GM12878 (cell line): ENCODE data around the gene COL15A1. TPM values are rescaled to one million over a fixed set of nuclear protein-coding genes. Genes with fewer than 3 reads are reported as not detected.

ENCODE experiments used
- ATAC-seq: fragments of 200-7000 bp; cut with Tn5 transposase; 3 replicates; pipeline ENCODE4 v1.9.1; 2020; ENCODE audit warnings: mild to moderate bottlenecking, moderate library complexity
- BruUV-seq: library from RNA; stranded (reverse); fragments of 400-500 nt; replicated peaks from 2 replicates; lab custom pipeline; 2021; lab: Mats Ljungman, UMichigan
- CTCF ChIA-PET: fragments of 300-600 bp; sonication (Branson Sonifier 250); formaldehyde crosslinking; extraction: SDS; loops from one replicate; lab custom pipeline; 2021; ENCODE audit warnings: inconsistent platforms; lab: Yijun Ruan, JAX
- POLR2A ChIA-PET: fragments of 350-600 bp; formaldehyde crosslinking; extraction: SDS; loops from one replicate; lab custom pipeline; 2021; ENCODE audit warnings: inconsistent platforms; lab: Charles Lee
- RAD21 ChIA-PET: fragments of 300-600 bp; sonication (Branson Sonifier 250); formaldehyde crosslinking; loops from one replicate; lab custom pipeline; 2023; ENCODE audit warnings: antibody characterized with exemption; ENCODE audit not compliant: unreplicated experiment; lab: Charles Lee
- SMC1A ChIA-PET: fragments of 300-600 bp; sonication (Branson Sonifier 250); formaldehyde crosslinking; loops from one replicate; lab custom pipeline; 2023; ENCODE audit not compliant: unreplicated experiment, uncharacterized antibody; lab: Charles Lee
- DNase-seq: peaks from one replicate; pipeline ENCODE4 v3.0.0-alpha.2; 2011; ENCODE audit warnings: low read depth, low spot score
- FAIRE-seq: peaks from 3 replicates; lab custom pipeline; 2011; peaks lifted over from hg19 to GRCh38; lab: Jason Lieb, UNC
- H2AFZ ChIP-seq: 2 replicates; pipeline ENCODE4 v1.6.0; 2011; ENCODE audit warnings: low read depth, low read length, control low read depth; ENCODE audit not compliant: control insufficient read depth
- H3K27ac ChIP-seq: 2 replicates; pipeline ENCODE4 v1.5.1; 2011; ENCODE audit warnings: control low read depth; ENCODE audit not compliant: control insufficient read depth, insufficient read depth
- H3K27me3 ChIP-seq, 2 experiments: replicated peaks in 1 of 2; 2 replicates each; pipeline versions ENCODE4 v1.6.0 to v1.6.1; 2011; ENCODE audit warnings: low read length in 1 of 2; ENCODE audit not compliant: control insufficient read depth in 2 of 2, insufficient read depth in 2 of 2
- H3K36me3 ChIP-seq, 2 experiments: 2 replicates each; pipeline ENCODE4 v1.5.1; 2011; ENCODE audit warnings: low read length in 1 of 2; ENCODE audit not compliant: control insufficient read depth in 2 of 2, insufficient read depth in 2 of 2
- H3K4me1 ChIP-seq: 2 replicates; pipeline ENCODE4 v1.6.1; 2011; ENCODE audit warnings: mild to moderate bottlenecking, low read length, moderate library complexity, mixed read lengths; ENCODE audit not compliant: control insufficient read depth, insufficient read depth
- H3K4me2 ChIP-seq: 2 replicates; pipeline ENCODE4 v1.6.0; 2011; ENCODE audit warnings: control low read depth; ENCODE audit not compliant: control insufficient read depth, insufficient read depth
- H3K4me3 ChIP-seq: fragments of 200-600 bp; sonication (generic); 2 replicates; pipeline ENCODE4 v1.5.1; 2016
- H3K79me2 ChIP-seq: 2 replicates; pipeline ENCODE4 v1.6.0; 2011; ENCODE audit warnings: low read length; ENCODE audit not compliant: control insufficient read depth, insufficient read depth
- H3K9ac ChIP-seq: 2 replicates; pipeline ENCODE4 v1.8.0; 2011; ENCODE audit warnings: low read length, control low read depth, mixed read lengths; ENCODE audit not compliant: control insufficient read depth, insufficient read depth
- H3K9me3 ChIP-seq: replicated peaks from 3 replicates; pipeline ENCODE4 v1.5.1; 2011; ENCODE audit warnings: mild to moderate bottlenecking, low read length; ENCODE audit not compliant: control insufficient read depth, insufficient read depth
- H4K20me1 ChIP-seq: 2 replicates; pipeline ENCODE4 v1.6.0; 2011; ENCODE audit not compliant: control insufficient read depth, insufficient read depth
- BCL11A ChIP-seq: IDR thresholded peaks from 2 replicates; pipeline ENCODE4 v1.6.1; 2011; ENCODE audit warnings: low read depth, low read length
- BRCA1 ChIP-seq: IDR thresholded peaks from 2 replicates; pipeline ENCODE4 v1.6.1; 2011; ENCODE audit warnings: low read depth, low read length, improper control_type of control experiment
- EZH2 ChIP-seq: IDR thresholded peaks from 2 replicates; pipeline ENCODE4 v1.6.1; 2012; ENCODE audit warnings: low read depth, mild to moderate bottlenecking, control low read depth, inconsistent platforms, low read length, borderline replicate concordance; ENCODE audit not compliant: control insufficient read depth
- FOXM1 ChIP-seq: IDR thresholded peaks from 2 replicates; pipeline ENCODE4 v1.6.1; 2012; ENCODE audit warnings: low read depth, mild to moderate bottlenecking, inconsistent platforms, low read length, moderate library complexity
- HCFC1 ChIP-seq: fragments of 150-350 bp; IDR thresholded peaks from 2 replicates; pipeline ENCODE4 v1.6.1; 2014; ENCODE audit warnings: low read length
- HDAC2 ChIP-seq: fragments of 200-600 bp; sonication (generic); IDR thresholded peaks from 2 replicates; pipeline ENCODE4 v1.6.1; 2017
- IKZF2 ChIP-seq, 2 experiments: fragments of 450-650 bp; IDR thresholded peaks; 2 replicates each; pipeline ENCODE4 v1.6.1; 2017; ENCODE audit warnings: mild to moderate bottlenecking in 2 of 2, moderate library complexity in 2 of 2
- MEF2B ChIP-seq: fragments of 450-650 bp; IDR thresholded peaks from 2 replicates; pipeline ENCODE4 v1.6.1; 2018; ENCODE audit warnings: mild to moderate bottlenecking, moderate library complexity; ENCODE audit not compliant: partially characterized antibody, poor library complexity, severe bottlenecking
- MXI1 ChIP-seq: fragments of 150-350 bp; IDR thresholded peaks from 2 replicates; pipeline ENCODE4 v1.6.1; 2011; ENCODE audit warnings: low read depth, mild to moderate bottlenecking, inconsistent platforms, low read length, improper control_type of control experiment
- NFYA ChIP-seq: IDR thresholded peaks from 2 replicates; pipeline ENCODE4 v1.6.1; 2011; ENCODE audit warnings: low read depth, mild to moderate bottlenecking, low read length, improper control_type of control experiment, borderline replicate concordance
- PAX8 ChIP-seq: fragments of 450-650 bp; IDR thresholded peaks from 2 replicates; pipeline ENCODE4 v1.6.1; 2017; ENCODE audit warnings: mild to moderate bottlenecking, moderate library complexity
- SMAD1 ChIP-seq: fragments of 450-650 bp; IDR thresholded peaks from 2 replicates; pipeline ENCODE4 v1.6.1; 2018; ENCODE audit warnings: mild to moderate bottlenecking, low read depth; ENCODE audit not compliant: partially characterized antibody
- SMARCA5 ChIP-seq: fragments of 450-650 bp; IDR thresholded peaks from 2 replicates; pipeline ENCODE4 v1.6.1; 2017; ENCODE audit warnings: mild to moderate bottlenecking
- SPI1 ChIP-seq: IDR thresholded peaks from 2 replicates; pipeline ENCODE4 v1.6.1; 2011; ENCODE audit warnings: low read depth, mild to moderate bottlenecking, low read length, moderate library complexity, borderline replicate concordance; ENCODE audit not compliant: insufficient read depth
- STAT3 ChIP-seq: IDR thresholded peaks from 2 replicates; pipeline ENCODE4 v1.6.1; 2011; ENCODE audit warnings: low read depth, low read length, improper control_type of control experiment
- SUZ12 ChIP-seq: fragments of 200-600 bp; sonication (generic); IDR thresholded peaks from one replicate; pipeline ENCODE4 v1.6.1; 2018; ENCODE audit warnings: antibody characterized with exemption, mild to moderate bottlenecking; ENCODE audit not compliant: unreplicated experiment
- TCF3 ChIP-seq: IDR thresholded peaks from 2 replicates; pipeline ENCODE4 v1.6.1; 2012; ENCODE audit warnings: low read depth, mild to moderate bottlenecking, low read length, borderline replicate concordance; ENCODE audit not compliant: insufficient read depth
- YY1 ChIP-seq: IDR thresholded peaks from 2 replicates; pipeline ENCODE4 v1.6.1; 2011; ENCODE audit warnings: low read depth, mild to moderate bottlenecking, low read length
- ZNF622 ChIP-seq: fragments of 450-650 bp; IDR thresholded peaks from 2 replicates; pipeline ENCODE4 v1.6.1; 2017; ENCODE audit warnings: mild to moderate bottlenecking, inconsistent platforms
- ZSCAN29 ChIP-seq: fragments of 450-650 bp; IDR thresholded peaks from 2 replicates; pipeline ENCODE4 v1.6.1; 2017; ENCODE audit warnings: mild to moderate bottlenecking, moderate library complexity
- WGBS: methylation state at CpG from one replicate; pipeline ENCODE4 v1.1.6; 2016; ENCODE audit warnings: low lambda C conversion rate; ENCODE audit not compliant: insufficient replicate concordance, insufficient coverage; ENCODE audit errors: missing lambda C conversion rate; 5-methylcytosine and 5-hydroxymethylcytosine counted together
- in situ Hi-C: fragments of 300-500 bp; cut with MboI; formaldehyde crosslinking; loops from 9 replicates; pipeline ENCODE4 v1.14.3; 2018; ENCODE audit warnings: mixed read lengths
- intact Hi-C: fragments of 100-400 bp; cut with micrococcal nuclease; formaldehyde crosslinking; loops from one replicate; pipeline ENCODE4 v1.14.2; 2022; ENCODE audit not compliant: unreplicated experiment
- polyA plus RNA-seq, 11 experiments: library from polyadenylated mRNA; depleted of rRNA in 4 of 11; unstranded in 6 of 11; stranded (reverse) in 5 of 11; fragments of >200 nt; fragmentation: Nextera tagmentation in 4 of 11; fragmentation: Illumina TruSeq in 1 of 11; extraction: Ambion mirVana in 4 of 11; extraction: Trizol in 1 of 11; gene quantifications; 1 replicate in 1 of 11; 2 replicates in 10 of 11; pipeline versions ENCODE4 v1.2.1 to v1.2.3, GENCODE V29; 2011 to 2016; ENCODE audit warnings: inconsistent platforms in 2 of 11, missing spikeins in 2 of 11, low read depth in 1 of 11
- total RNA-seq, 4 experiments: library from RNA; depleted of rRNA in 3 of 4; stranded (reverse); fragments of >200 nt in 3 of 4; fragmentation: Illumina TruSeq in 1 of 4; extraction: Trizol in 1 of 4; gene quantifications; 2 replicates each; pipeline versions ENCODE4 v1.2.1 to v1.2.3, GENCODE V29; 2013 to 2021
- TF ChIP-seq, protein P1 (sequence below): IDR thresholded peaks from 2 replicates; pipeline ENCODE4 v1.6.1; 2012; ENCODE audit warnings: mild to moderate bottlenecking, low read depth, low read length

The COL15A1 gene
- total and polyA plus RNA-seq, 10 of the 15 experiments (the other 5 are each of a cell fraction or from before 2014, with no cell fraction given) = 0.01 to 0.28 (median 0.06) TPM; not detected in 2

DNA sequence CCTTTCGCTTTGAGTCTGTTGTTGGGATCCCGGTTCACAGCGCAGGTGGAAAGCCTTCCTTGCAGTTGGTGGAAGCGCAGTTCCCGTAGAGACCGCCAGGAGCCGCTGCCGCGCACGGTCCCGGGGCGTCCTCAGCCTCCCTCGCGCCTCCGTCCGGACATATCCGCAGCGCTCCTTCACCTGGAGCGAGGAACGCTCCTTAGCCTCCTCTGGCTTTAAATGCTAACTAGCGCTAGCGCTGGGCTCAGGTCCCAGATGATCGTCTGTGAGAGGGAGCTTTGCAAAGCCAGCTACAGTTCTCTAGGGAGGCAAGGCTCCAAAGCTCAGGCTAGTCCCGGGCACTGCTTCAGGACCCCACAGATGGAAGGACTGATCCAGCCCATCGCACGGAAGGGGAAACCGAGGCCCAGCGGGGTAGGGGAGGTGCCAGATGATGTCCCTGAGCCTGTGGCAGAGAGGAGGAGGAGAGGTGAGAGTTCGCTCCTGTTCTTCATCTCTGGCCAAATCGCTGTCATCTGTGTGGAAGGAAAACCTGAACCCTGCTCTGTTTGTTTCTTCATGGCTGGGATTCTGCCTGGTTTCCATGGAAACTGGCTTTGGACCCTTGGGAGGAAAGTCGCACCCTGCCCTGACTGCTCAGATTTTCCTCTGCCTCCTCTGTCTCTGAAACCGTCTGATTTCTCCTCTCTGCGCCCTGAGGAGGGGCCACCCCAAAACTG, 31.4 kb downstream of the COL15A1 start:
- BruUV-seq = no TSS peak
- POLR2A ChIA-PET = no interaction called here
- no peaks in the 10 kb centered on the region for H3K36me3 ChIP-seq
- FAIRE-seq = peak; percentile 92
- H3K4me3 ChIP-seq = no peak overlapping the region
- in situ Hi-C loops = no loop called here
- H4K20me1 ChIP-seq = peaks cover 5% of the 10 kb centered on the region; the same call in 1 of the 2 replicates
- H3K4me1 ChIP-seq = no peaks in the 10 kb centered on the region; the same call in 1 of the 2 replicates
- H3K9ac ChIP-seq = no peak overlapping the region
- peak overlapping the region; percentile 52 for H2AFZ ChIP-seq
- H3K27me3 ChIP-seq = peaks cover 7% of the 10 kb centered on the region in 2 experiments
- 8% methylated on average over 33 of the region's 33 CpGs for WGBS
- no peaks in the 10 kb centered on the region for H3K79me2 ChIP-seq
- RAD21 ChIA-PET = interaction anchor here (0.7 to 4.9 kb wide), 10 partner anchors 18 to 166 kb away, joined by 3 to 24 read pairs (median 4); no protein-coding TSS in a partner anchor
- no peaks in the 10 kb centered on the region for H3K9me3 ChIP-seq
- peak overlapping the region; percentile 49; the same call in 1 of the 2 replicates for H3K4me2 ChIP-seq
- CTCF ChIA-PET = interaction anchor here (0.6 to 8.4 kb wide), 10 partner anchors 8 to 227 kb away, joined by 3 to 123 read pairs (median 4); no protein-coding TSS in a partner anchor
- no peak overlapping the region for H3K27ac ChIP-seq
- no peak for DNase-seq
- SMC1A ChIA-PET = interaction anchor here (1.5 to 2.7 kb wide), 6 partner anchors 9 to 166 kb away, joined by 3 to 25 read pairs (median 8); no protein-coding TSS in a partner anchor
- intact Hi-C loops = loop anchor here (1.0 to 5.0 kb wide), 3 partner anchors 24 to 165 kb away; no protein-coding TSS in a partner anchor
- peak; percentile 97 for ATAC-seq
- TF ChIP-seq SMAD1 = no peak
- TF ChIP-seq SPI1 = 0 out of 2 replicates have a peak, but pooled peaks have one; percentile 11
- TF ChIP-seq BCL11A = no peak
- no peak for TF ChIP-seq PAX8
- no peak for TF ChIP-seq SMARCA5
- TF ChIP-seq, protein P1, sequence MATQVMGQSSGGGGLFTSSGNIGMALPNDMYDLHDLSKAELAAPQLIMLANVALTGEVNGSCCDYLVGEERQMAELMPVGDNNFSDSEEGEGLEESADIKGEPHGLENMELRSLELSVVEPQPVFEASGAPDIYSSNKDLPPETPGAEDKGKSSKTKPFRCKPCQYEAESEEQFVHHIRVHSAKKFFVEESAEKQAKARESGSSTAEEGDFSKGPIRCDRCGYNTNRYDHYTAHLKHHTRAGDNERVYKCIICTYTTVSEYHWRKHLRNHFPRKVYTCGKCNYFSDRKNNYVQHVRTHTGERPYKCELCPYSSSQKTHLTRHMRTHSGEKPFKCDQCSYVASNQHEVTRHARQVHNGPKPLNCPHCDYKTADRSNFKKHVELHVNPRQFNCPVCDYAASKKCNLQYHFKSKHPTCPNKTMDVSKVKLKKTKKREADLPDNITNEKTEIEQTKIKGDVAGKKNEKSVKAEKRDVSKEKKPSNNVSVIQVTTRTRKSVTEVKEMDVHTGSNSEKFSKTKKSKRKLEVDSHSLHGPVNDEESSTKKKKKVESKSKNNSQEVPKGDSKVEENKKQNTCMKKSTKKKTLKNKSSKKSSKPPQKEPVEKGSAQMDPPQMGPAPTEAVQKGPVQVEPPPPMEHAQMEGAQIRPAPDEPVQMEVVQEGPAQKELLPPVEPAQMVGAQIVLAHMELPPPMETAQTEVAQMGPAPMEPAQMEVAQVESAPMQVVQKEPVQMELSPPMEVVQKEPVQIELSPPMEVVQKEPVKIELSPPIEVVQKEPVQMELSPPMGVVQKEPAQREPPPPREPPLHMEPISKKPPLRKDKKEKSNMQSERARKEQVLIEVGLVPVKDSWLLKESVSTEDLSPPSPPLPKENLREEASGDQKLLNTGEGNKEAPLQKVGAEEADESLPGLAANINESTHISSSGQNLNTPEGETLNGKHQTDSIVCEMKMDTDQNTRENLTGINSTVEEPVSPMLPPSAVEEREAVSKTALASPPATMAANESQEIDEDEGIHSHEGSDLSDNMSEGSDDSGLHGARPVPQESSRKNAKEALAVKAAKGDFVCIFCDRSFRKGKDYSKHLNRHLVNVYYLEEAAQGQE = no peak
- TF ChIP-seq SUZ12 = no peak
- TF ChIP-seq MXI1 = no peak
- TF ChIP-seq EZH2 = no peak
- TF ChIP-seq TCF3 = 0 out of 2 replicates have a peak, but pooled peaks have one; percentile 35
- no peak for TF ChIP-seq FOXM1
- TF ChIP-seq YY1 = peak; percentile 77; the same call in 1 of the 2 replicates
- TF ChIP-seq ZNF622 = no peak
- TF ChIP-seq IKZF2 (IDR thresholded peaks at IDR 0.05) = no peak
- no peak for TF ChIP-seq STAT3
- TF ChIP-seq MEF2B = no peak
- no peak for TF ChIP-seq NFYA
- no peak for TF ChIP-seq ZSCAN29
- no peak for TF ChIP-seq BRCA1
- no peak for TF ChIP-seq HCFC1
- no peak for TF ChIP-seq HDAC2
